ENCODE measurements around the gene TET3.

- TF ChIP-seq EP300 (IDR thresholded peaks at IDR 0.05) = no peak
- no peak for TF ChIP-seq CTCF (IDR thresholded peaks at IDR 0.05)
Measured at GRCh38 chr2:74028741-74029140, 44.0 kb downstream of the TET3 start.

All from tibial nerve (tissue), 4 donors.